ENCODE results near the gene GPS2. TPM values are rescaled to one million over a fixed set of nuclear protein-coding genes. Genes with fewer than 3 reads are reported as not detected.
A peak's percentile ranks its signal among the peaks of the same experiment; 100 is the strongest.

GPS2 gene
- total and polyA plus RNA-seq, 10 of the 15 experiments (the other 5 are each of a cell fraction or from before 2014, with no cell fraction given), result 10.2 to 96.4 (median 42.5) TPM

DNA sequence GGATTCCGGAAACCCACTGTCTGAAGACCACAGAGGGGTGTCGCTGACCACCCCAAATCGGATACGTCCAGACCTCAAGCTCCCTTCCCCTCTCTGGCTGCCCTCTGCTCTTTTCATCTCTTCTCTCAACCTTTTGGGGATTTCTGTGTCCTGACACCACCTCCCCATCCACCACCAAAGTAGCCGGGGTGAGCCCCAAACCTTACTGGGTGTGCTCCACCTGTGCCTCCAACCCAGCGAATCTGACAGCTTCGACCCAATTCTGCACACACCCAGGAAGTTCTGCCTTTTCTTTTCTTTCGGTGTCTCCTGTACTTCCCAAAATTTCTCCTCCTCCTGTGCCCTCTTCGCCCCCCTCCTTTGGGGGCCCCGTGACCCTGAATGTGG is 37.3 kb upstream of the GPS2 start (continued):
- TF ChIP-seq IRF5 (IDR thresholded peaks at IDR 0.05; ENCODE audit: borderline replicate concordance) (no peak), RFX5 (IDR thresholded peaks at IDR 0.05; ENCODE audit: low read depth, low read length) (no peak), MEF2B (IDR thresholded peaks at IDR 0.05; ENCODE audit: partially characterized antibody, poor library complexity, severe bottlenecking) (no peak), CREM (IDR thresholded peaks at IDR 0.05; ENCODE audit: low read depth) (no peak), RUNX3 (IDR thresholded peaks at IDR 0.05; ENCODE audit: low read length) (peak; percentile 59; the same call in 1 of the 2 replicates), TCF7 (IDR thresholded peaks at IDR 0.05; ENCODE audit: borderline replicate concordance) (no peak), EZH2 (IDR thresholded peaks at IDR 0.05; ENCODE audit: borderline replicate concordance, control insufficient read depth, low read depth, low read length) (no peak), SMAD5 (IDR thresholded peaks at IDR 0.05; ENCODE audit: low read depth) (0 out of 2 replicates have a peak, but pooled peaks have one; percentile 1), IKZF2 (IDR thresholded peaks at IDR 0.05) (no peak), NBN (IDR thresholded peaks at IDR 0.05) (no peak), KLF5 (IDR thresholded peaks at IDR 0.05; ENCODE audit: partially characterized antibody) (no peak), BCL11A (IDR thresholded peaks at IDR 0.05; ENCODE audit: low read depth, low read length) (no peak), MYB (IDR thresholded peaks at IDR 0.05; ENCODE audit: borderline replicate concordance, low read depth, low read length) (no peak), ZZZ3 (IDR thresholded peaks at IDR 0.05; ENCODE audit: control insufficient read depth, insufficient read length, low read depth) (no peak), SMC3 (IDR thresholded peaks at IDR 0.05; ENCODE audit: borderline replicate concordance, low read length) (no peak), TCF3 (IDR thresholded peaks at IDR 0.05; ENCODE audit: borderline replicate concordance, insufficient read depth, low read depth, low read length) (no peak), ZNF622 (IDR thresholded peaks at IDR 0.05) (no peak), MEF2A (IDR thresholded peaks at IDR 0.05; ENCODE audit: insufficient read depth, low read depth, low read length) (no peak), TBL1XR1 (IDR thresholded peaks at IDR 0.05; ENCODE audit: low read depth, low read length) (no peak), IKZF1 (conservative IDR thresholded peaks at IDR 0.05) (no peak), STAT1 (conservative IDR thresholded peaks at IDR 0.05) (no peak)
- TF ChIP-seq, protein P1, sequence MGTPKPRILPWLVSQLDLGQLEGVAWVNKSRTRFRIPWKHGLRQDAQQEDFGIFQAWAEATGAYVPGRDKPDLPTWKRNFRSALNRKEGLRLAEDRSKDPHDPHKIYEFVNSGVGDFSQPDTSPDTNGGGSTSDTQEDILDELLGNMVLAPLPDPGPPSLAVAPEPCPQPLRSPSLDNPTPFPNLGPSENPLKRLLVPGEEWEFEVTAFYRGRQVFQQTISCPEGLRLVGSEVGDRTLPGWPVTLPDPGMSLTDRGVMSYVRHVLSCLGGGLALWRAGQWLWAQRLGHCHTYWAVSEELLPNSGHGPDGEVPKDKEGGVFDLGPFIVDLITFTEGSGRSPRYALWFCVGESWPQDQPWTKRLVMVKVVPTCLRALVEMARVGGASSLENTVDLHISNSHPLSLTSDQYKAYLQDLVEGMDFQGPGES (IDR thresholded peaks at IDR 0.05), result no peak
- TF ChIP-seq, protein P2, sequence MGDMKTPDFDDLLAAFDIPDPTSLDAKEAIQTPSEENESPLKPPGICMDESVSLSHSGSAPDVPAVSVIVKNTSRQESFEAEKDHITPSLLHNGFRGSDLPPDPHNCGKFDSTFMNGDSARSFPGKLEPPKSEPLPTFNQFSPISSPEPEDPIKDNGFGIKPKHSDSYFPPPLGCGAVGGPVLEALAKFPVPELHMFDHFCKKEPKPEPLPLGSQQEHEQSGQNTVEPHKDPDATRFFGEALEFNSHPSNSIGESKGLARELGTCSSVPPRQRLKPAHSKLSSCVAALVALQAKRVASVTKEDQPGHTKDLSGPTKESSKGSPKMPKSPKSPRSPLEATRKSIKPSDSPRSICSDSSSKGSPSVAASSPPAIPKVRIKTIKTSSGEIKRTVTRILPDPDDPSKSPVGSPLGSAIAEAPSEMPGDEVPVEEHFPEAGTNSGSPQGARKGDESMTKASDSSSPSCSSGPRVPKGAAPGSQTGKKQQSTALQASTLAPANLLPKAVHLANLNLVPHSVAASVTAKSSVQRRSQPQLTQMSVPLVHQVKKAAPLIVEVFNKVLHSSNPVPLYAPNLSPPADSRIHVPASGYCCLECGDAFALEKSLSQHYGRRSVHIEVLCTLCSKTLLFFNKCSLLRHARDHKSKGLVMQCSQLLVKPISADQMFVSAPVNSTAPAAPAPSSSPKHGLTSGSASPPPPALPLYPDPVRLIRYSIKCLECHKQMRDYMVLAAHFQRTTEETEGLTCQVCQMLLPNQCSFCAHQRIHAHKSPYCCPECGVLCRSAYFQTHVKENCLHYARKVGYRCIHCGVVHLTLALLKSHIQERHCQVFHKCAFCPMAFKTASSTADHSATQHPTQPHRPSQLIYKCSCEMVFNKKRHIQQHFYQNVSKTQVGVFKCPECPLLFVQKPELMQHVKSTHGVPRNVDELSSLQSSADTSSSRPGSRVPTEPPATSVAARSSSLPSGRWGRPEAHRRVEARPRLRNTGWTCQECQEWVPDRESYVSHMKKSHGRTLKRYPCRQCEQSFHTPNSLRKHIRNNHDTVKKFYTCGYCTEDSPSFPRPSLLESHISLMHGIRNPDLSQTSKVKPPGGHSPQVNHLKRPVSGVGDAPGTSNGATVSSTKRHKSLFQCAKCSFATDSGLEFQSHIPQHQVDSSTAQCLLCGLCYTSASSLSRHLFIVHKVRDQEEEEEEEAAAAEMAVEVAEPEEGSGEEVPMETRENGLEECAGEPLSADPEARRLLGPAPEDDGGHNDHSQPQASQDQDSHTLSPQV (IDR thresholded peaks at IDR 0.05), result no peak
- TF ChIP-seq, protein P3, sequence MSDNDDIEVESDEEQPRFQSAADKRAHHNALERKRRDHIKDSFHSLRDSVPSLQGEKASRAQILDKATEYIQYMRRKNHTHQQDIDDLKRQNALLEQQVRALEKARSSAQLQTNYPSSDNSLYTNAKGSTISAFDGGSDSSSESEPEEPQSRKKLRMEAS (IDR thresholded peaks at IDR 0.05; ENCODE audit: low read depth, low read length), result no peak
- TF ChIP-seq, protein P4, sequence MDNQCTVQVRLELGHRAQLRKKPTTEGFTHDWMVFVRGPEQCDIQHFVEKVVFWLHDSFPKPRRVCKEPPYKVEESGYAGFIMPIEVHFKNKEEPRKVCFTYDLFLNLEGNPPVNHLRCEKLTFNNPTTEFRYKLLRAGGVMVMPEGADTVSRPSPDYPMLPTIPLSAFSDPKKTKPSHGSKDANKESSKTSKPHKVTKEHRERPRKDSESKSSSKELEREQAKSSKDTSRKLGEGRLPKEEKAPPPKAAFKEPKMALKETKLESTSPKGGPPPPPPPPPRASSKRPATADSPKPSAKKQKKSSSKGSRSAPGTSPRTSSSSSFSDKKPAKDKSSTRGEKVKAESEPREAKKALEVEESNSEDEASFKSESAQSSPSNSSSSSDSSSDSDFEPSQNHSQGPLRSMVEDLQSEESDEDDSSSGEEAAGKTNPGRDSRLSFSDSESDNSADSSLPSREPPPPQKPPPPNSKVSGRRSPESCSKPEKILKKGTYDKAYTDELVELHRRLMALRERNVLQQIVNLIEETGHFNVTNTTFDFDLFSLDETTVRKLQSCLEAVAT (IDR thresholded peaks at IDR 0.05), result peak; percentile 36; the same call in 1 of the 2 replicates

Data from GM12878 (cell line).